ENCODE data around the gene MLLT3.

Gene MLLT3

DNA sequence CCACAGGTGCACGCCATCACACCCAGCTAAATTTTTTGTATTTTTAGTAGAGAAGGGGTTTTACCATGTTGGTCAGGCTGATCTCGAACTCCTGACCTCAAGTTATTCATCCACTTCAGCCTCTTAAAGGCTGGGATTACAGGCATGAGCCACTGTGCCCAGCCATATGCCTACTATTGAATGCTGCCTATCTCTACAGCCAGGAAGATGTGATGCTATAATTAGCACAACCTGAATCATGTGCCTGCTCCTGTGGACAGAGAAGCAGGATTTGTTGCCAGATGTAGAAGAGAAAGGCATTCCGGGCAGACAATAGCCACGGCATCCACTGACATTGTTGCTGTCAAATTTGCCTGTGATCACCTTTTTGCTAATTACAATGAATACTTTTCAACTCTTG, 24.4 kb upstream of the MLLT3 start:
- Histone ChIP-seq H3K27ac (no peak overlapping the region), H3K4me3 (IDR thresholded peaks at IDR 0.05; ENCODE audit: insufficient read depth, low read depth, low read length) (no peak overlapping the region), H3K36me3 (ENCODE audit: insufficient read depth) (no peaks in the 10 kb centered on the region), H2AFZ (ENCODE audit: low read depth) (no peak overlapping the region), H3K4me2 (no peak overlapping the region), H3K79me2 (ENCODE audit: insufficient read depth, low read depth) (no peaks in the 10 kb centered on the region), H3K9ac (no peak overlapping the region), H4K20me1 (ENCODE audit: insufficient read depth) (no peaks in the 10 kb centered on the region), H3K4me1 (ENCODE audit: low read depth, poor library complexity, severe bottlenecking) (peaks cover 4% of the 10 kb centered on the region), H3K27me3 (ENCODE audit: insufficient read depth, low read depth) (no peaks in the 10 kb centered on the region)
- TF ChIP-seq, protein P1, sequence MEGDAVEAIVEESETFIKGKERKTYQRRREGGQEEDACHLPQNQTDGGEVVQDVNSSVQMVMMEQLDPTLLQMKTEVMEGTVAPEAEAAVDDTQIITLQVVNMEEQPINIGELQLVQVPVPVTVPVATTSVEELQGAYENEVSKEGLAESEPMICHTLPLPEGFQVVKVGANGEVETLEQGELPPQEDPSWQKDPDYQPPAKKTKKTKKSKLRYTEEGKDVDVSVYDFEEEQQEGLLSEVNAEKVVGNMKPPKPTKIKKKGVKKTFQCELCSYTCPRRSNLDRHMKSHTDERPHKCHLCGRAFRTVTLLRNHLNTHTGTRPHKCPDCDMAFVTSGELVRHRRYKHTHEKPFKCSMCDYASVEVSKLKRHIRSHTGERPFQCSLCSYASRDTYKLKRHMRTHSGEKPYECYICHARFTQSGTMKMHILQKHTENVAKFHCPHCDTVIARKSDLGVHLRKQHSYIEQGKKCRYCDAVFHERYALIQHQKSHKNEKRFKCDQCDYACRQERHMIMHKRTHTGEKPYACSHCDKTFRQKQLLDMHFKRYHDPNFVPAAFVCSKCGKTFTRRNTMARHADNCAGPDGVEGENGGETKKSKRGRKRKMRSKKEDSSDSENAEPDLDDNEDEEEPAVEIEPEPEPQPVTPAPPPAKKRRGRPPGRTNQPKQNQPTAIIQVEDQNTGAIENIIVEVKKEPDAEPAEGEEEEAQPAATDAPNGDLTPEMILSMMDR (conservative IDR thresholded peaks at IDR 0.05; ENCODE audit: low read depth, low read length): no peak

DNA sequence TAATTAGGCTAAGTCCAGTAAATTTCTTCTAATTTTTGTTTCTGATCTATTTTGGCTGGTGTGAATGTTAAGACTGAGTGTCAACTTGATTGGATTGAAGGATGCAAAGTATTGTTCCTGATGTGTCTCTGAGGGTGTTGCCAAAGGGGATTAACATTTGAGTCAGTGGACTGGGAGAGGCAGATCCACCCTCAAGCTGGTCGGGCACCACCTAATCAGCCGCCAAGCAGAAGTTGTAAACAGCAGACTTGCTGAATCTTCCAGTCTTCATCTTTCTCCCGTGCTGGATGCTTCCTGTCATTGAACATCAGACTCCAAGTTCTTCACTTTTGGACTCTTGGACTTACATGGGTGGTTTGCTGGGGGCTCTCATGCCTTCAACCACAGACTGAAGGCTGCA, 21.4 kb upstream of the MLLT3 start:
- H3K27ac ChIP-seq: no peak overlapping the region
- H3K4me1 ChIP-seq (ENCODE audit: low read depth, poor library complexity, severe bottlenecking): peaks cover 27% of the 10 kb centered on the region
- H3K36me3 ChIP-seq (ENCODE audit: insufficient read depth): no peaks in the 10 kb centered on the region
- no peaks in the 10 kb centered on the region for H3K79me2 ChIP-seq (ENCODE audit: insufficient read depth, low read depth)
- H3K9ac ChIP-seq: no peak overlapping the region
- H4K20me1 ChIP-seq (ENCODE audit: insufficient read depth): no peaks in the 10 kb centered on the region
- H3K27me3 ChIP-seq (ENCODE audit: insufficient read depth, low read depth): no peaks in the 10 kb centered on the region
- no peak overlapping the region for H3K4me2 ChIP-seq
- no peak overlapping the region for H2AFZ ChIP-seq (ENCODE audit: low read depth)
- H3K4me3 ChIP-seq (IDR thresholded peaks at IDR 0.05; ENCODE audit: insufficient read depth, low read depth, low read length): no peak overlapping the region
- TF ChIP-seq, protein P1 (conservative IDR thresholded peaks at IDR 0.05; ENCODE audit: low read depth, low read length): no peak

DNA sequence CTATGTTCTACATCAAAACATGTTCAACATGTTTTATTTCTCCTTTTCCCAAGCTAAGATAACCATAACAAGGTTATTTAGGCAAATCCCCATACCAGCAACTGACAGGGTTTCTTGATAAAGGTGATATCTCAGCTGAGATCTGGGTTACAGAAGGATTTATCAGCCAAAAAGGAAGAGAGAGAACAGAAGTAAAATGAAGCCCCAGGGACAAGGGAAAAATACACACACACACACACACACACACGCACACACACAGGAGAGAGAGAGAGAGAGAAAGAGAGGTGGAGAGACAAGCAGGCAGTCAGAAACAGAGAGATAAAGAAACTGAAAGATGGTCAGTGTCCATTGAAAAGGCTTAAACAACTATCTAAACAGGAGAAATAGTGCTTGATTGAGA, 19.7 kb upstream of the MLLT3 start:
- no peaks in the 10 kb centered on the region for H3K79me2 ChIP-seq (ENCODE audit: insufficient read depth, low read depth)
- H3K9ac ChIP-seq: no peak overlapping the region
- no peak overlapping the region for H2AFZ ChIP-seq (ENCODE audit: low read depth)
- no peak overlapping the region for H3K4me3 ChIP-seq (IDR thresholded peaks at IDR 0.05; ENCODE audit: insufficient read depth, low read depth, low read length)
- H3K4me2 ChIP-seq: no peak overlapping the region
- H3K36me3 ChIP-seq (ENCODE audit: insufficient read depth): no peaks in the 10 kb centered on the region
- TF ChIP-seq, protein P1 (conservative IDR thresholded peaks at IDR 0.05; ENCODE audit: low read depth, low read length): no peak
- H3K27me3 ChIP-seq (ENCODE audit: insufficient read depth, low read depth): no peaks in the 10 kb centered on the region
- no peaks in the 10 kb centered on the region for H4K20me1 ChIP-seq (ENCODE audit: insufficient read depth)
- no peak overlapping the region for H3K27ac ChIP-seq
- peaks cover 27% of the 10 kb centered on the region for H3K4me1 ChIP-seq (ENCODE audit: low read depth, poor library complexity, severe bottlenecking)

DNA sequence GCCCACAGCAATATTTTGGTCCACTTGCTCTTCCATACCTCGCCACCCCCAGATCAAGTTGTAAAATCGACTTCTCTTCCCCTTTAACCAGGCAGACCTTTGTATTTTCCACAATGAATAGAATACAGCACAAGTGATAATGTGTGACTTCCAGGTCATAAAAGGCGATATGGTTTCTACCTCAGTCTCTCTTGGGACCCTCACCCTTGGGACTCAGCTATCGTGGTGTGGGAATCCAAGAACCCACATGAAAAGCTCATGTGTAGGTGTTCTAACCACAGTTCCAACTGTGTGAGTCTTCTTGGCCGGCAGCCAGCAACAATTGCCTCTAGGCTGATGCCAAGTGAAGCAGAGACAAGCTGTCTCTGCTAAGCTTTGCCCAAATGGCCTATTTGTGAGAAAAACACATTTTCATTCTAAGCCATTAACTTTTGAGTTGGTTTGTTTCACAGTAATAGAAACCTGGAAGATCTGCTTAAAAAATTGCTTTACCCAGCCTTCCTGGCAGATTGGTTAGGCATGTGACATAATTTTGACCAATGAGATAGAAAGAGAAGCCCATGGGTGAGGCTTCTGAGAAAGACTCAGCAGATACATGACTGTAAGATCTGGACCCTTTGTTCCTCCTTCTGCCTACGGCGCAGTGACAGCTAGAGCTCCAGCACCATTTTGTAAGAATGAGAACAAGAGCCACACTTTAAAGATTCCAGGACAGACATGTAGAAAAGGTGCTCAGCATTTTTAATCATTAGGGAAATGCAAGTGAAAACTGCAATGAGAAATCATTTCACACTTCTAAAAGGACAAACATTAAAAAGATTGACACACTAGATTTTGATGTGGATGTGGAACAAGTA, 18.3 kb upstream of the MLLT3 start:
- H3K9ac ChIP-seq: peak overlapping the region; percentile 32; the same call in 1 of the 2 replicates

More for the DNA sequence above, 18.3 kb upstream of the MLLT3 start:
- Histone ChIP-seq H3K4me2 (peak overlapping the region; percentile 75), H3K27me3 (ENCODE audit: insufficient read depth, low read depth) (no peaks in the 10 kb centered on the region), H3K4me3 (IDR thresholded peaks at IDR 0.05; ENCODE audit: insufficient read depth, low read depth, low read length) (no peak overlapping the region), H3K79me2 (ENCODE audit: insufficient read depth, low read depth) (no peaks in the 10 kb centered on the region), H4K20me1 (ENCODE audit: insufficient read depth) (no peaks in the 10 kb centered on the region), H3K4me1 (ENCODE audit: low read depth, poor library complexity, severe bottlenecking) (peaks cover 27% of the 10 kb centered on the region), H3K36me3 (ENCODE audit: insufficient read depth) (no peaks in the 10 kb centered on the region), H2AFZ (ENCODE audit: low read depth) (peak overlapping the region; percentile 62), H3K27ac (peak overlapping the region; percentile 70)
- TF ChIP-seq, protein P1 (conservative IDR thresholded peaks at IDR 0.05; ENCODE audit: low read depth, low read length): no peak
